Type B pancreatic cell (in vitro differentiated cells): ENCODE data around the gene SWI5. TPM values are rescaled to one million over a fixed set of nuclear protein-coding genes. Genes with fewer than 3 reads are reported as not detected.

ENCODE experiments used
- DNase-seq: peaks from one replicate; pipeline ENCODE4 v3.0.0; 2021; ENCODE audit warnings: mixed read lengths; ENCODE audit not compliant: unreplicated experiment; ENCODE audit errors: extremely low spot score
- H3K27ac Mint-ChIP-seq: 2 replicates; pipeline ENCODE4 v1.8.0; 2021; ENCODE audit warnings: mild to moderate bottlenecking, mixed read lengths
- H3K27me3 Mint-ChIP-seq: 2 replicates; pipeline ENCODE4 v1.8.0; 2021; ENCODE audit warnings: mixed read lengths
- H3K36me3 Mint-ChIP-seq: 2 replicates; pipeline ENCODE4 v1.8.0; 2021; ENCODE audit warnings: mixed read lengths
- H3K4me1 Mint-ChIP-seq: one replicate; pipeline ENCODE4 v1.8.0; 2021; ENCODE audit warnings: mixed read lengths; ENCODE audit not compliant: unreplicated experiment
- H3K4me3 Mint-ChIP-seq: 2 replicates; pipeline ENCODE4 v1.8.0; 2021; ENCODE audit warnings: mild to moderate bottlenecking, mixed read lengths
- H3K9me3 Mint-ChIP-seq: 2 replicates; pipeline ENCODE4 v1.8.0; 2021; ENCODE audit warnings: mixed read lengths
- CTCF ChIP-seq: fragments of 200-600 bp; sonication (generic); conservative IDR thresholded peaks from 2 replicates; pipeline ENCODE4 v1.5.0; 2021; ENCODE audit warnings: antibody characterized with exemption, mild to moderate bottlenecking
- total RNA-seq: library from RNA; stranded (reverse); gene quantifications from 2 replicates; pipeline ENCODE4 v1.2.1, GENCODE V29; 2021; ENCODE audit warnings: low replicate concordance

Gene SWI5
- total RNA-seq, 1 donor from 2014 or later: 23.0 TPM

GRCh38 chr9:128266868-128267590 lies 9.0 kb upstream of the SWI5 start:
- Mint-ChIP-seq H3K36me3 (peaks cover 25% of the 10 kb centered on the region), H3K9me3 (no peaks in the 10 kb centered on the region), H3K4me3 (no peak overlapping the region), H3K4me1 (no peaks in the 10 kb centered on the region), H3K27ac (no peak overlapping the region), H3K27me3 (no peaks in the 10 kb centered on the region)
- TF ChIP-seq CTCF: no peak
- no peak for DNase-seq

GRCh38 chr9:128271112-128271511 lies 5.0 kb upstream of the SWI5 start:
- DNase-seq: no peak
- Mint-ChIP-seq H3K27ac (peak overlapping the region; percentile 53), H3K4me1 (peaks cover 11% of the 10 kb centered on the region), H3K27me3 (no peaks in the 10 kb centered on the region), H3K9me3 (no peaks in the 10 kb centered on the region), H3K4me3 (peak overlapping the region; percentile 39), H3K36me3 (peaks cover 14% of the 10 kb centered on the region)
- no peak for TF ChIP-seq CTCF

- H3K4me3 Mint-ChIP-seq: peak overlapping the region; percentile 3
- no peak for DNase-seq
- no peaks in the 10 kb centered on the region for H3K9me3 Mint-ChIP-seq
- no peaks in the 10 kb centered on the region for H3K27me3 Mint-ChIP-seq
- peak overlapping the region; percentile 53 for H3K27ac Mint-ChIP-seq
- H3K36me3 Mint-ChIP-seq: peaks cover 14% of the 10 kb centered on the region
- no peak for TF ChIP-seq CTCF
- H3K4me1 Mint-ChIP-seq: peaks cover 12% of the 10 kb centered on the region
Observed at GRCh38 chr9:128271512-128271911, 4.6 kb upstream of the SWI5 start.

- TF ChIP-seq CTCF: no peak
- H3K27me3 Mint-ChIP-seq: no peaks in the 10 kb centered on the region
- no peak for DNase-seq
- H3K4me3 Mint-ChIP-seq: peak overlapping the region; percentile 94
- H3K27ac Mint-ChIP-seq: peak overlapping the region; percentile 49
- peaks cover 9% of the 10 kb centered on the region for H3K36me3 Mint-ChIP-seq
- H3K4me1 Mint-ChIP-seq: peaks cover 23% of the 10 kb centered on the region
- no peaks in the 10 kb centered on the region for H3K9me3 Mint-ChIP-seq
Observed at GRCh38 chr9:128274245-128274644, 1.8 kb upstream of the SWI5 start.

GRCh38 chr9:128275198-128276007 lies 673 bp upstream of the SWI5 start, which contains the start of gene GOLGA2:
Gene GOLGA2 (minus strand): TSS chr9:128276007. CDS start chr9:128275976, 31 bp downstream.
- no peaks in the 10 kb centered on the region for H3K27me3 Mint-ChIP-seq
- H3K27ac Mint-ChIP-seq: peak within 1 kb of the TSS; percentile 85
- no peak for DNase-seq
- H3K36me3 Mint-ChIP-seq: peaks cover 12% of the 10 kb centered on the region
- peaks cover 32% of the 10 kb centered on the region for H3K4me1 Mint-ChIP-seq
- no peaks in the 10 kb centered on the region for H3K9me3 Mint-ChIP-seq
- no peak for TF ChIP-seq CTCF
- peak within 1 kb of the TSS; percentile 94 for H3K4me3 Mint-ChIP-seq
